HEK293 (cell line): ENCODE data around the gene ZNF816.

Experiments
- CTCF ChIA-PET: fragments of 350-600 bp; formaldehyde crosslinking; extraction: SDS; loops from one replicate; lab custom pipeline; 2021; ENCODE audit warnings: antibody characterized with exemption; lab: Yijun Ruan, JAX
- POLR2A ChIA-PET: fragments of 300-600 bp; formaldehyde crosslinking; extraction: SDS; loops from one replicate; lab custom pipeline; 2020; ENCODE audit warnings: antibody characterized with exemption, inconsistent platforms; lab: Yijun Ruan, JAX
- H3K27ac ChIP-seq: fragments of 200-500 bp; sonication (Bioruptor generic); 2 replicates; pipeline ENCODE4 v1.5.1; 2014; ENCODE audit warnings: low read depth, low read length, control low read depth, inconsistent platforms; ENCODE audit errors: extremely low read depth
- H3K36me3 ChIP-seq, 2 experiments: fragments of 200-500 bp in 1 of 2; sonication (Bioruptor generic) in 1 of 2; 1 replicate in 1 of 2; 2 replicates in 1 of 2; pipeline ENCODE4 v1.5.1; 2014 to 2017; ENCODE audit warnings: inconsistent platforms in 2 of 2, low read length in 2 of 2; ENCODE audit not compliant: control insufficient read depth in 2 of 2, insufficient read depth in 1 of 2
- H3K4me1 ChIP-seq: fragments of 200-500 bp; sonication (Bioruptor generic); 2 replicates; pipeline ENCODE4 v1.5.1; 2014; ENCODE audit warnings: mild to moderate bottlenecking, low read length, inconsistent platforms; ENCODE audit not compliant: control insufficient read depth, insufficient read depth
- H3K4me3 ChIP-seq: 2 replicates; pipeline ENCODE4 v1.5.1; 2011; ENCODE audit warnings: low read depth, mild to moderate bottlenecking, control low read depth, low read length, moderate library complexity
- H3K9me3 ChIP-seq: fragments of 200-500 bp; sonication (Bioruptor generic); 2 replicates; pipeline ENCODE4 v1.5.1; 2014; ENCODE audit warnings: low read depth, low read length, inconsistent platforms; ENCODE audit not compliant: control insufficient read depth, insufficient read depth
- EGR2 ChIP-seq: fragments of 450-650 bp; formaldehyde crosslinking; IDR thresholded peaks from 2 replicates; pipeline ENCODE4 v1.5.1; 2016; ENCODE audit warnings: low read depth, missing biosample characterization, missing genetic modification characterization
- ELK4 ChIP-seq: IDR thresholded peaks from 2 replicates; pipeline ENCODE4 v1.6.1; 2011; ENCODE audit warnings: mild to moderate bottlenecking, low read depth, low read length, borderline replicate concordance
- GFI1B ChIP-seq: fragments of 450-650 bp; formaldehyde crosslinking; IDR thresholded peaks from 2 replicates; pipeline ENCODE4 v1.5.1; 2016; ENCODE audit warnings: missing biosample characterization, missing genetic modification characterization
- KLF9 ChIP-seq: fragments of 450-650 bp; formaldehyde crosslinking; IDR thresholded peaks from 2 replicates; pipeline ENCODE4 v1.5.1; 2016; ENCODE audit warnings: missing biosample characterization, missing genetic modification characterization, low read depth
- PRDM2 ChIP-seq: fragments of 450-650 bp; formaldehyde crosslinking; IDR thresholded peaks from 2 replicates; pipeline ENCODE4 v1.5.1; 2016; ENCODE audit warnings: missing biosample characterization, missing genetic modification characterization, borderline replicate concordance
- PRDM6 ChIP-seq: fragments of 450-650 bp; formaldehyde crosslinking; IDR thresholded peaks from 2 replicates; pipeline ENCODE4 v1.5.1; 2017; ENCODE audit warnings: missing biosample characterization, missing genetic modification characterization
- SP2 ChIP-seq: fragments of 450-650 bp; formaldehyde crosslinking; IDR thresholded peaks from 2 replicates; pipeline ENCODE4 v1.5.1; 2016; ENCODE audit warnings: missing biosample characterization, missing genetic modification characterization
- SP3 ChIP-seq: fragments of 450-650 bp; formaldehyde crosslinking; IDR thresholded peaks from 2 replicates; pipeline ENCODE4 v1.5.1; 2016; ENCODE audit warnings: missing biosample characterization, missing genetic modification characterization
- ZBTB17 ChIP-seq: fragments of 450-650 bp; formaldehyde crosslinking; IDR thresholded peaks from 2 replicates; pipeline ENCODE4 v1.5.1; 2016; ENCODE audit warnings: missing biosample characterization, missing genetic modification characterization
- ZBTB21 ChIP-seq: fragments of 450-650 bp; formaldehyde crosslinking; IDR thresholded peaks from 2 replicates; pipeline ENCODE4 v1.5.1; 2017; ENCODE audit warnings: missing biosample characterization, missing genetic modification characterization
- ZBTB49 ChIP-seq: fragments of 450-650 bp; formaldehyde crosslinking; IDR thresholded peaks from 2 replicates; pipeline ENCODE4 v1.5.1; 2016; ENCODE audit warnings: missing biosample characterization, missing genetic modification characterization, low read depth
- ZFP69B ChIP-seq: fragments of 450-650 bp; formaldehyde crosslinking; IDR thresholded peaks from 2 replicates; pipeline ENCODE4 v1.5.1; 2016; ENCODE audit warnings: missing biosample characterization, missing genetic modification characterization
- ZNF133 ChIP-seq: fragments of 450-650 bp; formaldehyde crosslinking; IDR thresholded peaks from 2 replicates; pipeline ENCODE4 v1.5.1; 2016; ENCODE audit warnings: missing biosample characterization, missing genetic modification characterization
- ZNF138 ChIP-seq: fragments of 450-650 bp; formaldehyde crosslinking; IDR thresholded peaks from 2 replicates; pipeline ENCODE4 v1.5.1; 2016; ENCODE audit warnings: missing biosample characterization, missing genetic modification characterization, borderline replicate concordance
- ZNF184 ChIP-seq: fragments of 450-650 bp; IDR thresholded peaks from 2 replicates; pipeline ENCODE4 v1.5.1; 2018; ENCODE audit warnings: missing biosample characterization, mild to moderate bottlenecking, missing genetic modification characterization
- ZNF223 ChIP-seq: fragments of 450-650 bp; formaldehyde crosslinking; IDR thresholded peaks from 2 replicates; pipeline ENCODE4 v1.5.1; 2016; ENCODE audit warnings: missing biosample characterization, missing genetic modification characterization
- ZNF433 ChIP-seq: fragments of 450-650 bp; formaldehyde crosslinking; IDR thresholded peaks from 2 replicates; pipeline ENCODE4 v1.5.1; 2016; ENCODE audit warnings: missing biosample characterization, missing genetic modification characterization, low read depth
- ZNF529 ChIP-seq: fragments of 450-650 bp; formaldehyde crosslinking; IDR thresholded peaks from 2 replicates; pipeline ENCODE4 v1.5.1; 2017; ENCODE audit warnings: missing genetic modification characterization, missing biosample characterization; ENCODE audit not compliant: insufficient replicate concordance
- ZNF555 ChIP-seq: fragments of 450-650 bp; formaldehyde crosslinking; conservative IDR thresholded peaks from 2 replicates; pipeline ENCODE4 v1.5.1; 2017; ENCODE audit warnings: missing biosample characterization, mild to moderate bottlenecking, missing genetic modification characterization, inconsistent platforms
- ZNF677 ChIP-seq: fragments of 450-650 bp; IDR thresholded peaks from 2 replicates; pipeline ENCODE4 v1.5.0; 2018; ENCODE audit warnings: missing biosample characterization, mild to moderate bottlenecking, missing genetic modification characterization, moderate library complexity
- ZNF791 ChIP-seq: fragments of 450-650 bp; formaldehyde crosslinking; IDR thresholded peaks from 2 replicates; pipeline ENCODE4 v1.5.1; 2016; ENCODE audit warnings: missing biosample characterization, missing genetic modification characterization
- ZSCAN4 ChIP-seq: fragments of 450-650 bp; formaldehyde crosslinking; IDR thresholded peaks from 2 replicates; pipeline ENCODE4 v1.5.1; 2017; ENCODE audit warnings: missing biosample characterization, missing genetic modification characterization

Gene ZNF816

GRCh38 chr19:52992109-52993004, 29.7 kb upstream of the ZNF816 start:
- Histone ChIP-seq H3K9me3 (no peaks in the 10 kb centered on the region), H3K4me1 (no peaks in the 10 kb centered on the region), H3K27ac (no peak overlapping the region), H3K4me3 (no peak overlapping the region), H3K36me3 (no peaks in the 10 kb centered on the region)
- TF ChIP-seq PRDM6 (no peak), ZFP69B (no peak), ZNF529 (tag by site-specific recombination) (no peak), ZBTB17 (tag by site-specific recombination) (no peak), ZNF677 (no peak), KLF9 (tag by site-specific recombination) (no peak), ZSCAN4 (no peak), SP3 (tag by site-specific recombination) (no peak), ZNF184 (tag by site-specific recombination) (no peak)
- ChIA-PET CTCF (interaction anchor here (0.7 kb wide), 1 partner anchor 578 kb away, joined by 3 read pairs; no protein-coding TSS in a partner anchor), POLR2A (no interaction called here)

GRCh38 chr19:52991484-52991883, 28.8 kb upstream of the ZNF816 start:
- Histone ChIP-seq H3K36me3 (no peaks in the 10 kb centered on the region), H3K4me1 (no peaks in the 10 kb centered on the region), H3K4me3 (no peak overlapping the region), H3K9me3 (no peaks in the 10 kb centered on the region), H3K27ac (no peak overlapping the region)
- ChIA-PET POLR2A (no interaction called here), CTCF (no interaction called here)
- no peak for TF ChIP-seq ZNF138 (tag by site-specific recombination)
- TF ChIP-seq GFI1B: no peak
- TF ChIP-seq ZNF433 (tag by site-specific recombination): no peak
- TF ChIP-seq ZNF791 (tag by site-specific recombination): no peak
- TF ChIP-seq ZNF223 (tag by site-specific recombination): no peak
- TF ChIP-seq SP3 (tag by site-specific recombination): no peak
- no peak for TF ChIP-seq PRDM2 (tag by site-specific recombination)
- TF ChIP-seq SP2 (tag by site-specific recombination): no peak
- no peak for TF ChIP-seq ZBTB49 (tag by site-specific recombination)
- no peak for TF ChIP-seq ELK4
- TF ChIP-seq ZNF555: no peak
- TF ChIP-seq ZNF133 (tag by site-specific recombination): no peak
- TF ChIP-seq ZBTB21 (tag by site-specific recombination): no peak
- no peak for TF ChIP-seq EGR2
